ENCODE results near the gene DSG2. TPM values are rescaled to one million over a fixed set of nuclear protein-coding genes. Genes with fewer than 3 reads are reported as not detected.

Gene DSG2
- total and polyA plus RNA-seq, 8 donors = 6.1 to 130 (median 17.1) TPM

- H3K4me1 ChIP-seq = no peaks in the 10 kb centered on the region
- intact Hi-C loops (cut with DNase I; ENCODE audit: low total_unique reads) = no loop called here
- H3K27ac ChIP-seq = no peak overlapping the region
- no peaks in the 10 kb centered on the region for H3K36me3 ChIP-seq
- 57 to 90% (median 68%) methylated on average over 2 of the region's 2 CpGs for WGBS, 5 donors
- H3K27me3 ChIP-seq = no peaks in the 10 kb centered on the region
- no peak for DNase-seq
- H3K4me3 ChIP-seq = no peak overlapping the region
- H3K9me3 ChIP-seq = no peaks in the 10 kb centered on the region
- no peak for TF ChIP-seq POLR2A (IDR thresholded peaks at IDR 0.05)
- TF ChIP-seq POLR2AphosphoS5 (IDR thresholded peaks at IDR 0.05) = no peak
- TF ChIP-seq CTCF (IDR thresholded peaks at IDR 0.05) = no peak
- no peak for TF ChIP-seq EP300 (IDR thresholded peaks at IDR 0.05)
Measured at GRCh38 chr18:31483396-31483795, 14.6 kb upstream of the DSG2 start.

DNA sequence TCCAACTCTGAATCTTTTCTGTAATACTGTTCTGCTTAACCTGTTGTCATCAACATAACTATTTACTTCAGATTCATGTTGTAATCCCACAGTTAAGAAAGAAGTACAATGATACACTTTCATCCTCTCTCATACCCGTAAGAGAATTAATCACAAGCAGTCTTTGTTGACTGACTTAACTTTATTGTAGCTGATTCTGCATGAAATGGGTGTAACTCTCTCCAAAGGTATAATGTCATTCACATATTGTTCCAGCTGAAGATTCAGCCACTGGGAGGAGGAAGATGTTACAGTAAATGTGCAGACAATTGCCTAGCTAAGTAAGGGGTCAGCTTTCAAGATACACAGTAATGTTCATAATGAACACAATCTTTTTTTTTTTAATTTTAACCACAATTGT lies 13.5 kb upstream of the DSG2 start:
- H3K27ac ChIP-seq = no peak overlapping the region
- intact Hi-C loops (cut with DNase I; ENCODE audit: low total_unique reads) = no loop called here
- WGBS, 5 donors = 65 to 77% (median 72%) methylated on average over 1 of the region's 1 CpG
- no peak for DNase-seq
- no peaks in the 10 kb centered on the region for H3K9me3 ChIP-seq
- no peaks in the 10 kb centered on the region for H3K36me3 ChIP-seq
- H3K4me3 ChIP-seq = no peak overlapping the region
- TF ChIP-seq EP300 (IDR thresholded peaks at IDR 0.05) = no peak
- TF ChIP-seq POLR2A (IDR thresholded peaks at IDR 0.05) = no peak
- no peak for TF ChIP-seq CTCF (IDR thresholded peaks at IDR 0.05)
- no peak for TF ChIP-seq POLR2AphosphoS5 (IDR thresholded peaks at IDR 0.05)
- no peaks in the 10 kb centered on the region for H3K27me3 ChIP-seq
- H3K4me1 ChIP-seq = no peaks in the 10 kb centered on the region

- H3K4me3 ChIP-seq = no peak overlapping the region
- no peaks in the 10 kb centered on the region for H3K36me3 ChIP-seq
- no peak overlapping the region for H3K27ac ChIP-seq
- no peaks in the 10 kb centered on the region for H3K9me3 ChIP-seq
- H3K4me1 ChIP-seq = no peaks in the 10 kb centered on the region
- TF ChIP-seq EP300 (IDR thresholded peaks at IDR 0.05) = no peak
- TF ChIP-seq CTCF (IDR thresholded peaks at IDR 0.05) = no peak
- no peak for TF ChIP-seq POLR2AphosphoS5 (IDR thresholded peaks at IDR 0.05)
- TF ChIP-seq POLR2A (IDR thresholded peaks at IDR 0.05) = no peak
- peak in 1 of 2 donors; percentile 53 for DNase-seq
- intact Hi-C loops (cut with DNase I; ENCODE audit: low total_unique reads) = no loop called here
- no peaks in the 10 kb centered on the region for H3K27me3 ChIP-seq
- WGBS, 5 donors = 36 to 56% (median 50%) methylated on average over 2 of the region's 2 CpGs
Measured at GRCh38 chr18:31486165-31486564, 11.8 kb upstream of the DSG2 start.

DNA sequence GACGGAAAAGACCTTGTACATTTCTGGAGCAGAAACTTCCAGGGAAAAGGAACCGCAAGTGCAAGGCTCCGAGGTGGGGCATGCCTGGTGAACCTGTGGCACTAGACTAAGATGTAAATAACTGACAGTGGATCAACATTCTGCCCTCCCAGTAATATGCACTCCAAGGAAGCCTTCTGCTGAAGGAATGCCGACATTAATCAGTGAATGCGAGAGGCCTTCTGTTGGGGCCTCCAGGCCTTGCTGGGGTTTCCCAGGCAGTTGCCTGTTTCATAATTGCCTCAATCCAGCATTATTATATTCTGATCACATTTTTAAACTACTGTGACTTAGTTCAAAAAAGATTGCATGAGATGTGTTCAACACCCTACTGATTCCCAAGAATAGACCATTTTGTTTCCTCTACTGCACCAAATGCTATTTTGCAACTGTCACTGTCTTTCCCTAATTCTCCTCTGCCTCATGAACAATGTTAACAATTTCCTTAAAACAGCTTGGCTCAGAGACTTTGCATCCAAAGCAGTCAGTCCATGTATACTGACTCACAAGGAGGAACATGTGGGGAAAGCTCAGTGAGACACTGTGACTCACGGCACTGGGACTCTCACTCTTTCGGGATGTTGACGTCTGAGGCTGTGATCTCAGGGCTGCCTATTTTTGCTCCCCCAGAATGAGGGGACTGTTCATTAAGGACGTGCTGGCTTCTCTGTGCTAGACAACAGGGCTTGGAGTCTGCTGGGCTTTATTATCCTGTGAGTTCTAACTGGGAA lies 10.5 kb upstream of the DSG2 start:
- no peak for TF ChIP-seq POLR2AphosphoS5 (IDR thresholded peaks at IDR 0.05)
- Histone ChIP-seq H3K9me3 (no peaks in the 10 kb centered on the region), H3K27ac (no peak overlapping the region), H3K4me1 (no peaks in the 10 kb centered on the region), H3K36me3 (no peaks in the 10 kb centered on the region), H3K4me3 (no peak overlapping the region), H3K27me3 (no peaks in the 10 kb centered on the region)
- intact Hi-C loops (cut with DNase I; ENCODE audit: low total_unique reads) = no loop called here
- WGBS, 5 donors = 73 to 85% (median 78%) methylated on average over 9 of the region's 9 CpGs
- no peak for DNase-seq

DNA sequence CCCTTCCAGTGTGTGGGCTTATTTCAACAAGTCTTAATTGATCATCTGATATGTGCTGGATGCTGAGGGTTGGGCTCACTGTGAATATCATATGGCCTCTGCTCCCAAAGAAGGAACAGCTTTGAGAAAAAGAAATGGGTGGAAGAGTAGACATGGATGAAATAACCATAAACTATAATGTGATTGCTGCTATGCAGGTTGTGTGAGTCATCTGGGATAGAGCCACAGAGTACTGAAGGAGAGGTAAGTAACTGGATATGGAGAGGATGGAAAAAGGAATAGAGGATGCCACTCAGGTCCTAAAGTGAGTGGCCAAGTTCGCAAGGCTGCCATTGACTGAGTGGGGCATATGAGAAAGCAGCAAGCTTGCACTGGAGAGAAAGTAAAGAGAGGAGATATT lies 8.7 kb upstream of the DSG2 start:
- Histone ChIP-seq H3K36me3 (no peaks in the 10 kb centered on the region), H3K27ac (no peak overlapping the region)

More for the DNA sequence above, 8.7 kb upstream of the DSG2 start:
- no peak for DNase-seq
- TF ChIP-seq POLR2AphosphoS5 (IDR thresholded peaks at IDR 0.05) (no peak), CTCF (IDR thresholded peaks at IDR 0.05) (no peak), POLR2A (IDR thresholded peaks at IDR 0.05) (no peak), EP300 (IDR thresholded peaks at IDR 0.05) (no peak)
- Histone ChIP-seq H3K4me3 (no peak overlapping the region), H3K4me1 (no peaks in the 10 kb centered on the region), H3K9me3 (no peaks in the 10 kb centered on the region), H3K27me3 (no peaks in the 10 kb centered on the region)
- WGBS, 5 donors = 84 to 97% (median 92%) methylated on average over 1 of the region's 1 CpG
- intact Hi-C loops (cut with DNase I; ENCODE audit: low total_unique reads) = no loop called here
